ENCODE results near the gene CEBPA. TPM values are rescaled to one million over a fixed set of nuclear protein-coding genes. Genes with fewer than 3 reads are reported as not detected.

The CEBPA gene
- total RNA-seq, 6 experiments from 2014 or later: 53.9 to 163 (median 119) TPM

- Histone ChIP-seq H3K4me1 (peaks cover 0 to 58% (median 28%) of the 10 kb centered on the region in 4 donors), H3K9me3 (no peaks in the 10 kb centered on the region), H3K27me3 (no peaks in the 10 kb centered on the region), H3K27ac (peak overlapping the region; percentile 71 to 81 (median 81)), H3K36me3 (no peaks in the 10 kb centered on the region), H3K4me3 (peak overlapping the region in 1 of 3 donors; percentile 6)
- 20% methylated on average over 13 of the region's 16 CpGs for WGBS (ENCODE audit: insufficient coverage, low coverage, low lambda C conversion rate, missing lambda C conversion rate)
- TF ChIP-seq CTCF (IDR thresholded peaks at IDR 0.05) (no peak), POLR2A (IDR thresholded peaks at IDR 0.05) (peak; percentile 50)
- peak; percentile 64 to 93 (median 89) for DNase-seq
- intact Hi-C loops (cut with DNase I): no loop called here
- peak; percentile 60 to 67 (median 64) for ATAC-seq
These were observed 9.6 kb downstream of the CEBPA start for GRCh38 chr19:33292595-33293254.

GRCh38 chr19:33291623-33292534, 10.5 kb downstream of the CEBPA start:
- no peaks in the 10 kb centered on the region for H3K9me3 ChIP-seq
- 54% methylated on average over 10 of the region's 15 CpGs for WGBS (ENCODE audit: insufficient coverage, low coverage, low lambda C conversion rate, missing lambda C conversion rate)
- intact Hi-C loops (cut with DNase I): no loop called here
- peak; percentile 36 to 60 (median 60) for DNase-seq
- H3K36me3 ChIP-seq: no peaks in the 10 kb centered on the region
- H3K27me3 ChIP-seq: no peaks in the 10 kb centered on the region
- peak; percentile 1 to 37 (median 14) for ATAC-seq
- no peak overlapping the region for H3K4me3 ChIP-seq
- peak overlapping the region; percentile 38 to 81 (median 71) for H3K27ac ChIP-seq
- peaks cover 0 to 61% (median 29%) of the 10 kb centered on the region in 4 donors for H3K4me1 ChIP-seq
- TF ChIP-seq POLR2A (IDR thresholded peaks at IDR 0.05) (no peak), CTCF (IDR thresholded peaks at IDR 0.05) (no peak)

- Histone ChIP-seq H3K4me1 (peaks cover 0 to 69% (median 33%) of the 10 kb centered on the region in 4 donors), H3K36me3 (no peaks in the 10 kb centered on the region), H3K27me3 (no peaks in the 10 kb centered on the region), H3K9me3 (no peaks in the 10 kb centered on the region), H3K27ac (peak overlapping the region in 2 of 3 donors; percentile 71 to 81), H3K4me3 (no peak overlapping the region)
- ATAC-seq (no peak), DNase-seq (peak in 2 of 3 donors; percentile 26 to 47)
- TF ChIP-seq CTCF (IDR thresholded peaks at IDR 0.05) (no peak), POLR2A (IDR thresholded peaks at IDR 0.05) (no peak)
- intact Hi-C loops (cut with DNase I): no loop called here
- 61% methylated on average over 5 of the region's 14 CpGs for WGBS (ENCODE audit: insufficient coverage, low coverage, low lambda C conversion rate, missing lambda C conversion rate)
These were observed 11.2 kb downstream of the CEBPA start for GRCh38 chr19:33290956-33291622.

GRCh38 chr19:33290082-33290815, 12.1 kb downstream of the CEBPA start:
- TF ChIP-seq POLR2A (IDR thresholded peaks at IDR 0.05) (no peak), CTCF (IDR thresholded peaks at IDR 0.05) (no peak)
- Histone ChIP-seq H3K4me3 (no peak overlapping the region), H3K9me3 (no peaks in the 10 kb centered on the region), H3K36me3 (no peaks in the 10 kb centered on the region), H3K4me1 (peaks cover 2 to 77% (median 37%) of the 10 kb centered on the region in 4 donors), H3K27me3 (no peaks in the 10 kb centered on the region), H3K27ac (no peak overlapping the region)
- 53% methylated on average over 5 of the region's 11 CpGs for WGBS (ENCODE audit: insufficient coverage, low coverage, low lambda C conversion rate, missing lambda C conversion rate)
- no peak for ATAC-seq
- DNase-seq: peak in 2 of 3 donors; percentile 19 to 55
- intact Hi-C loops (cut with DNase I): no loop called here
